Fibroblast of peridontal ligament (primary cell): ENCODE measurements around the gene ANKRD34A.
A peak's percentile ranks its signal among the peaks of the same experiment; 100 is the strongest.
"Not testable (repeated sequence)": the region's sequence is repeated elsewhere in the genome, so short reads cannot be mapped to it uniquely, and the experiment has no call there.

Source experiments
- DNase-seq: peaks from one replicate; pipeline ENCODE4 v3.0.0-alpha.2; 2010; ENCODE audit errors: extremely low read depth

Gene ANKRD34A

GRCh38 chr1:145946477-145946986 lies 17.8 kb downstream of the ANKRD34A start:
- no peak for DNase-seq

GRCh38 chr1:145944532-145944931 lies 19.8 kb downstream of the ANKRD34A start:
- DNase-seq, result no peak

GRCh38 chr1:145942871-145943270 lies 21.5 kb downstream of the ANKRD34A start:
- peak; percentile 79 for DNase-seq

GRCh38 chr1:145942405-145942804 lies 22.0 kb downstream of the ANKRD34A start:
- DNase-seq, result no peak

GRCh38 chr1:145937436-145937835 lies 26.9 kb downstream of the ANKRD34A start:
- DNase-seq, result no peak

- no peak for DNase-seq
These were observed 28.1 kb downstream of the ANKRD34A start for GRCh38 chr1:145936247-145936646.

GRCh38 chr1:145935708-145936107 lies 28.7 kb downstream of the ANKRD34A start:
- no peak for DNase-seq

- DNase-seq, result not testable (repeated sequence)
These were observed 31.8 kb downstream of the ANKRD34A start for GRCh38 chr1:145932522-145933009.

- no peak for DNase-seq
These were observed 36.3 kb downstream of the ANKRD34A start for GRCh38 chr1:145927916-145928643.

- peak; percentile 99 for DNase-seq
These were observed 37.1 kb downstream of the ANKRD34A start, which contains the start of gene RBM8A for GRCh38 chr1:145927063-145927886. RBM8A (minus strand) TSS chr1:145927484; CDS start chr1:145927426, 58 bp downstream.

GRCh38 chr1:145926686-145927062 lies 37.7 kb downstream of the ANKRD34A start:
- DNase-seq, result no peak

GRCh38 chr1:145922266-145922665 lies 42.1 kb downstream of the ANKRD34A start:
- peak; percentile 68 for DNase-seq

GRCh38 chr1:145920297-145920696 lies 44.1 kb downstream of the ANKRD34A start:
- DNase-seq, result not testable (repeated sequence)

- DNase-seq, result peak; percentile 43
These were observed 45.1 kb downstream of the ANKRD34A start for GRCh38 chr1:145918992-145919939.

GRCh38 chr1:145918144-145918991 lies 46.0 kb downstream of the ANKRD34A start, which contains the start of gene PEX11B:
PEX11B (minus strand) TSS chr1:145918717; CDS start chr1:145918688, 29 bp downstream.
- DNase-seq, result peak; percentile 85

- no peak for DNase-seq
These were observed 46.8 kb downstream of the ANKRD34A start for GRCh38 chr1:145917595-145917994.

- no peak for DNase-seq
These were observed 47.6 kb downstream of the ANKRD34A start for GRCh38 chr1:145916745-145917144.

GRCh38 chr1:145912128-145912641 lies 52.2 kb downstream of the ANKRD34A start:
- DNase-seq, result no peak
